GM23338 (cell line): ENCODE results near the gene NKX2-4. TPM values are rescaled to one million over a fixed set of nuclear protein-coding genes. Genes with fewer than 3 reads are reported as not detected.

Experiments
- ATAC-seq: fragments of 200-7000 bp; cut with Tn5 transposase; 3 replicates; pipeline ENCODE4 v1.9.1; 2020
- DNase-seq: peaks from one replicate; pipeline ENCODE4 v3.0.0-alpha.2; 2015; ENCODE audit warnings: low spot score
- H2AFZ ChIP-seq: fragments of 200-600 bp; sonication (generic); 2 replicates; pipeline ENCODE4 v1.8.0; 2016; ENCODE audit warnings: antibody characterized with exemption, mild to moderate bottlenecking, moderate library complexity
- H3F3A ChIP-seq: fragments of 200-600 bp; sonication (generic); replicated peaks from 2 replicates; pipeline ENCODE4 v1.8.0; 2017; ENCODE audit warnings: antibody characterized with exemption, mixed run types, low read depth
- H3K27ac ChIP-seq: fragments of 200-600 bp; sonication (generic); 2 replicates; pipeline ENCODE4 v1.6.1; 2016; ENCODE audit warnings: low read depth
- H3K27me3 ChIP-seq: fragments of 200-600 bp; sonication (generic); 2 replicates; pipeline ENCODE4 v1.8.0; 2016; ENCODE audit warnings: mild to moderate bottlenecking, mixed run types, moderate library complexity; ENCODE audit not compliant: insufficient read depth
- H3K36me3 ChIP-seq: fragments of 200-600 bp; sonication (generic); 2 replicates; pipeline ENCODE4 v1.8.0; 2016; ENCODE audit warnings: mild to moderate bottlenecking; ENCODE audit not compliant: insufficient read depth
- H3K4me1 ChIP-seq: fragments of 200-600 bp; sonication (generic); 2 replicates; pipeline ENCODE4 v1.8.0; 2016; ENCODE audit warnings: mild to moderate bottlenecking, moderate library complexity; ENCODE audit not compliant: insufficient read depth
- H3K4me2 ChIP-seq: fragments of 200-600 bp; sonication (generic); 2 replicates; pipeline ENCODE4 v1.7.1; 2017; ENCODE audit warnings: mixed run types
- H3K4me3 ChIP-seq: fragments of 200-600 bp; sonication (generic); 2 replicates; pipeline ENCODE4 v1.6.1; 2016; ENCODE audit warnings: mixed run types
- H3K79me2 ChIP-seq: fragments of 200-600 bp; sonication (generic); replicated peaks from 2 replicates; pipeline ENCODE4 v1.8.0; 2017; ENCODE audit warnings: mild to moderate bottlenecking; ENCODE audit not compliant: insufficient read depth
- H3K9me2 ChIP-seq: fragments of 200-600 bp; sonication (generic); 2 replicates; pipeline ENCODE4 v1.8.0; 2017; ENCODE audit not compliant: insufficient read depth
- H4K20me1 ChIP-seq: fragments of 200-600 bp; sonication (generic); replicated peaks from 2 replicates; pipeline ENCODE4 v1.8.0; 2017; ENCODE audit warnings: mild to moderate bottlenecking; ENCODE audit not compliant: insufficient read depth
- H3K27ac Mint-ChIP-seq: 2 replicates; pipeline ENCODE4 v1.8.0; 2020; ENCODE audit warnings: inconsistent platforms, mild to moderate bottlenecking, moderate library complexity, mixed read lengths
- H3K27me3 Mint-ChIP-seq: 3 replicates; pipeline ENCODE4 v1.8.0; 2022; ENCODE audit warnings: low read depth, mild to moderate bottlenecking, moderate library complexity, mixed read lengths, inconsistent platforms; ENCODE audit not compliant: insufficient read depth, poor library complexity
- H3K36me3 Mint-ChIP-seq: 3 replicates; pipeline ENCODE4 v1.8.0; 2021; ENCODE audit warnings: low read depth, mild to moderate bottlenecking, inconsistent platforms, moderate library complexity, mixed read lengths
- H3K4me1 Mint-ChIP-seq: 3 replicates; pipeline ENCODE4 v1.8.0; 2020; ENCODE audit warnings: mild to moderate bottlenecking, inconsistent platforms, mixed read lengths
- H3K4me3 Mint-ChIP-seq: 3 replicates; pipeline ENCODE4 v1.8.0; 2021; ENCODE audit warnings: moderate library complexity, mild to moderate bottlenecking, inconsistent platforms, mixed read lengths
- H3K9me3 Mint-ChIP-seq: 3 replicates; pipeline ENCODE4 v1.8.0; 2020; ENCODE audit warnings: moderate library complexity, mild to moderate bottlenecking, inconsistent platforms, mixed read lengths
- CREB1 ChIP-seq: fragments of 250-450 bp; sonication (Bioruptor Pico); IDR thresholded peaks from 2 replicates; pipeline ENCODE4 v1.5.0; 2020; ENCODE audit warnings: low read depth, mild to moderate bottlenecking, moderate library complexity
- ETS1 ChIP-seq: IDR thresholded peaks from 2 replicates; pipeline ENCODE4 v1.6.1; 2016; ENCODE audit warnings: antibody characterized with exemption
- EZH2 ChIP-seq: fragments of 200-600 bp; sonication (generic); IDR thresholded peaks from one replicate; pipeline ENCODE4 v1.8.0; 2017; ENCODE audit warnings: antibody characterized with exemption, mild to moderate bottlenecking, low read depth; ENCODE audit not compliant: unreplicated experiment
- EZH2phosphoT487 ChIP-seq: fragments of 200-600 bp; sonication (generic); IDR thresholded peaks from one replicate; pipeline ENCODE4 v1.8.1; 2018; ENCODE audit warnings: antibody characterized with exemption; ENCODE audit not compliant: unreplicated experiment
- JUNB ChIP-seq: IDR thresholded peaks from one replicate; pipeline ENCODE4 v1.6.1; 2016; ENCODE audit warnings: antibody characterized with exemption; ENCODE audit not compliant: unreplicated experiment
- NANOG ChIP-seq: IDR thresholded peaks from 2 replicates; pipeline ENCODE4 v1.6.1; 2016; ENCODE audit warnings: antibody characterized with exemption, borderline replicate concordance
- POLR2AphosphoS5 ChIP-seq: IDR thresholded peaks from 2 replicates; pipeline ENCODE4 v1.6.1; 2016; ENCODE audit warnings: antibody characterized with exemption, low read depth
- REST ChIP-seq: IDR thresholded peaks from one replicate; pipeline ENCODE4 v1.6.1; 2018; ENCODE audit warnings: antibody characterized with exemption; ENCODE audit not compliant: unreplicated experiment
- STAT1 ChIP-seq: IDR thresholded peaks from one replicate; pipeline ENCODE4 v1.6.1; 2016; ENCODE audit warnings: antibody characterized with exemption; ENCODE audit not compliant: unreplicated experiment
- ZNF114 ChIP-seq: fragments of 250-450 bp; sonication (Bioruptor Pico); IDR thresholded peaks from 2 replicates; pipeline ENCODE4 v1.5.0; 2020; ENCODE audit warnings: mild to moderate bottlenecking, moderate library complexity
- ZNF331 ChIP-seq: fragments of 250-450 bp; sonication (Bioruptor Pico); IDR thresholded peaks from 2 replicates; pipeline ENCODE4 v1.5.0; 2020; ENCODE audit warnings: low read depth, mild to moderate bottlenecking, moderate library complexity
- polyA plus RNA-seq: library from polyadenylated mRNA; unstranded; fragments of >200 nt; fragmentation: Nextera tagmentation; extraction: Ambion mirVana; gene quantifications from 2 replicates; pipeline ENCODE4 v1.2.1, GENCODE V29; 2016
- total RNA-seq: library from RNA; depleted of rRNA; stranded (reverse); fragments of >200 nt; shearing (Covaris generic); gene quantifications from 2 replicates; pipeline ENCODE4 v1.2.3, GENCODE V29; 2014
- TF ChIP-seq, protein P1 (sequence below): fragments of 250-450 bp; sonication (Bioruptor Pico); IDR thresholded peaks from 2 replicates; pipeline ENCODE4 v1.5.0; 2020; ENCODE audit warnings: mild to moderate bottlenecking, moderate library complexity
- TF ChIP-seq, protein P2 (sequence below), 2 experiments: fragments of 200-600 bp in 1 of 2; sonication (generic) in 1 of 2; conservative IDR thresholded peaks; 2 replicates each; pipeline versions ENCODE4 v1.5.1 to v1.6.1; 2016 to 2017; ENCODE audit warnings: antibody characterized with exemption in 2 of 2, low read depth in 2 of 2, mild to moderate bottlenecking in 2 of 2, moderate library complexity in 1 of 2

The NKX2-4 gene
- total and polyA plus RNA-seq, 2 experiments from 2014 or later = 0.61 to 2.1 TPM

DNA sequence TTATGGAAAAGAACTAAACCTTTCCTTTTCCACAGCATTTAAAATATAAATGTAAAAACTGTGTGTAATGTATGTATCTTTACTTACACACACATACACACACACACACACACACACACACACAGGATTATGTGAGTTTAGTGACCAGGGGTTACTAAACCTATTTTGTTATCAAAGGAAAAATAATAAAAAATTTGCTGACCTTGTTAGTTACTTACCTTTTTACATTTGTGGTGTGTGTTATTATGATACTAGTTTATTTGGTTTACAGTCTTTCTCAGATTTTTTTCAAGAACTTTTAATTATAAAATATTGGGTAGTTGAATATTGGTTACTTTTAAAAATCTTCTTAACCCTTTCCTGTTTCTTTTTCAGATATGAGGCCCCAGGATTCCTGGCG is 15.7 kb downstream of the NKX2-4 start:
- H3K4me1 Mint-ChIP-seq = peaks cover 4% of the 10 kb centered on the region; the same call in 2 of the 3 replicates
- H3K27ac Mint-ChIP-seq = no peak overlapping the region
- H3K27me3 ChIP-seq = no peaks in the 10 kb centered on the region
- H3K36me3 Mint-ChIP-seq = peaks cover 17% of the 10 kb centered on the region; the same call in 2 of the 3 replicates
- no peak overlapping the region for H3K4me3 ChIP-seq
- TF ChIP-seq ZNF331 (CRISPR knock-in tag) (no peak), EZH2 (no peak), STAT1 (no peak), ETS1 (no peak), EZH2phosphoT487 (no peak), REST (no peak), ZNF114 (no peak), NANOG (no peak), CREB1 (CRISPR knock-in tag) (no peak), POLR2AphosphoS5 (no peak), JUNB (no peak)
- TF ChIP-seq, protein P1, sequence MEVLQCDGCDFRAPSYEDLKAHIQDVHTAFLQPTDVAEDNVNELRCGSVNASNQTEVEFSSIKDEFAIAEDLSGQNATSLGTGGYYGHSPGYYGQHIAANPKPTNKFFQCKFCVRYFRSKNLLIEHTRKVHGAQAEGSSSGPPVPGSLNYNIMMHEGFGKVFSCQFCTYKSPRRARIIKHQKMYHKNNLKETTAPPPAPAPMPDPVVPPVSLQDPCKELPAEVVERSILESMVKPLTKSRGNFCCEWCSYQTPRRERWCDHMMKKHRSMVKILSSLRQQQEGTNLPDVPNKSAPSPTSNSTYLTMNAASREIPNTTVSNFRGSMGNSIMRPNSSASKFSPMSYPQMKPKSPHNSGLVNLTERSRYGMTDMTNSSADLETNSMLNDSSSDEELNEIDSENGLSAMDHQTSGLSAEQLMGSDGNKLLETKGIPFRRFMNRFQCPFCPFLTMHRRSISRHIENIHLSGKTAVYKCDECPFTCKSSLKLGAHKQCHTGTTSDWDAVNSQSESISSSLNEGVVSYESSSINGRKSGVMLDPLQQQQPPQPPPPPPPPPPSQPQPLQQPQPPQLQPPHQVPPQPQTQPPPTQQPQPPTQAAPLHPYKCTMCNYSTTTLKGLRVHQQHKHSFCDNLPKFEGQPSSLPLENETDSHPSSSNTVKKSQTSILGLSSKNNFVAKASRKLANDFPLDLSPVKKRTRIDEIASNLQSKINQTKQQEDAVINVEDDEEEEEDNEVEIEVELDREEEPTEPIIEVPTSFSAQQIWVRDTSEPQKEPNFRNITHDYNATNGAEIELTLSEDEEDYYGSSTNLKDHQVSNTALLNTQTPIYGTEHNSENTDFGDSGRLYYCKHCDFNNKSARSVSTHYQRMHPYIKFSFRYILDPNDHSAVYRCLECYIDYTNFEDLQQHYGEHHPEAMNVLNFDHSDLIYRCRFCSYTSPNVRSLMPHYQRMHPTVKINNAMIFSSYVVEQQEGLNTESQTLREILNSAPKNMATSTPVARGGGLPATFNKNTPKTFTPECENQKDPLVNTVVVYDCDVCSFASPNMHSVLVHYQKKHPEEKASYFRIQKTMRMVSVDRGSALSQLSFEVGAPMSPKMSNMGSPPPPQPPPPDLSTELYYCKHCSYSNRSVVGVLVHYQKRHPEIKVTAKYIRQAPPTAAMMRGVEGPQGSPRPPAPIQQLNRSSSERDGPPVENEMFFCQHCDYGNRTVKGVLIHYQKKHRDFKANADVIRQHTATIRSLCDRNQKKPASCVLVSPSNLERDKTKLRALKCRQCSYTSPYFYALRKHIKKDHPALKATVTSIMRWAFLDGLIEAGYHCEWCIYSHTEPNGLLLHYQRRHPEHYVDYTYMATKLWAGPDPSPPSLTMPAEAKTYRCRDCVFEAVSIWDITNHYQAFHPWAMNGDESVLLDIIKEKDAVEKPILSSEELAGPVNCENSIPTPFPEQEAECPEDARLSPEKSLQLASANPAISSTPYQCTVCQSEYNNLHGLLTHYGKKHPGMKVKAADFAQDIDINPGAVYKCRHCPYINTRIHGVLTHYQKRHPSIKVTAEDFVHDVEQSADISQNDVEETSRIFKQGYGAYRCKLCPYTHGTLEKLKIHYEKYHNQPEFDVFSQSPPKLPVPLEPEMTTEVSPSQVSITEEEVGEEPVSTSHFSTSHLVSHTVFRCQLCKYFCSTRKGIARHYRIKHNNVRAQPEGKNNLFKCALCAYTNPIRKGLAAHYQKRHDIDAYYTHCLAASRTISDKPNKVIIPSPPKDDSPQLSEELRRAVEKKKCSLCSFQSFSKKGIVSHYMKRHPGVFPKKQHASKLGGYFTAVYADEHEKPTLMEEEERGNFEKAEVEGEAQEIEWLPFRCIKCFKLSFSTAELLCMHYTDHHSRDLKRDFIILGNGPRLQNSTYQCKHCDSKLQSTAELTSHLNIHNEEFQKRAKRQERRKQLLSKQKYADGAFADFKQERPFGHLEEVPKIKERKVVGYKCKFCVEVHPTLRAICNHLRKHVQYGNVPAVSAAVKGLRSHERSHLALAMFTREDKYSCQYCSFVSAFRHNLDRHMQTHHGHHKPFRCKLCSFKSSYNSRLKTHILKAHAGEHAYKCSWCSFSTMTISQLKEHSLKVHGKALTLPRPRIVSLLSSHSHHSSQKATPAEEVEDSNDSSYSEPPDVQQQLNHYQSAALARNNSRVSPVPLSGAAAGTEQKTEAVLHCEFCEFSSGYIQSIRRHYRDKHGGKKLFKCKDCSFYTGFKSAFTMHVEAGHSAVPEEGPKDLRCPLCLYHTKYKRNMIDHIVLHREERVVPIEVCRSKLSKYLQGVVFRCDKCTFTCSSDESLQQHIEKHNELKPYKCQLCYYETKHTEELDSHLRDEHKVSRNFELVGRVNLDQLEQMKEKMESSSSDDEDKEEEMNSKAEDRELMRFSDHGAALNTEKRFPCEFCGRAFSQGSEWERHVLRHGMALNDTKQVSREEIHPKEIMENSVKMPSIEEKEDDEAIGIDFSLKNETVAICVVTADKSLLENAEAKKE (CRISPR knock-in tag) = no peak
- TF ChIP-seq, protein P2, sequence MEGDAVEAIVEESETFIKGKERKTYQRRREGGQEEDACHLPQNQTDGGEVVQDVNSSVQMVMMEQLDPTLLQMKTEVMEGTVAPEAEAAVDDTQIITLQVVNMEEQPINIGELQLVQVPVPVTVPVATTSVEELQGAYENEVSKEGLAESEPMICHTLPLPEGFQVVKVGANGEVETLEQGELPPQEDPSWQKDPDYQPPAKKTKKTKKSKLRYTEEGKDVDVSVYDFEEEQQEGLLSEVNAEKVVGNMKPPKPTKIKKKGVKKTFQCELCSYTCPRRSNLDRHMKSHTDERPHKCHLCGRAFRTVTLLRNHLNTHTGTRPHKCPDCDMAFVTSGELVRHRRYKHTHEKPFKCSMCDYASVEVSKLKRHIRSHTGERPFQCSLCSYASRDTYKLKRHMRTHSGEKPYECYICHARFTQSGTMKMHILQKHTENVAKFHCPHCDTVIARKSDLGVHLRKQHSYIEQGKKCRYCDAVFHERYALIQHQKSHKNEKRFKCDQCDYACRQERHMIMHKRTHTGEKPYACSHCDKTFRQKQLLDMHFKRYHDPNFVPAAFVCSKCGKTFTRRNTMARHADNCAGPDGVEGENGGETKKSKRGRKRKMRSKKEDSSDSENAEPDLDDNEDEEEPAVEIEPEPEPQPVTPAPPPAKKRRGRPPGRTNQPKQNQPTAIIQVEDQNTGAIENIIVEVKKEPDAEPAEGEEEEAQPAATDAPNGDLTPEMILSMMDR (conservative IDR thresholded peaks at IDR 0.05; ENCODE audit: low read depth in 2 of 2) = no peak
- H3K4me2 ChIP-seq = no peak overlapping the region
- peaks cover 12% of the 10 kb centered on the region for H3K36me3 ChIP-seq
- no peaks in the 10 kb centered on the region for H3K4me1 ChIP-seq
- no peaks in the 10 kb centered on the region for H3F3A ChIP-seq
- ATAC-seq (no peak), DNase-seq (no peak)
- H3K27ac ChIP-seq = no peak overlapping the region
- H3K9me2 ChIP-seq = no peaks in the 10 kb centered on the region
- H3K9me3 Mint-ChIP-seq = no peaks in the 10 kb centered on the region
- H3K27me3 Mint-ChIP-seq = peaks cover 2% of the 10 kb centered on the region
- peaks cover 18% of the 10 kb centered on the region; the same call in 1 of the 2 replicates for H4K20me1 ChIP-seq
- no peak overlapping the region for H3K4me3 Mint-ChIP-seq
- H2AFZ ChIP-seq = no peak overlapping the region
- peaks cover 36% of the 10 kb centered on the region for H3K79me2 ChIP-seq
